Activated CD8-positive, alpha-beta T cell treated with anti-CD3 and anti-CD28 coated beads, Interleukin-2, amount 10 ng/mL, durations not matched to agents 7 days and 5 days (primary cell): ENCODE results near the gene DAPK2. TPM values are rescaled to one million over a fixed set of nuclear protein-coding genes. Genes with fewer than 3 reads are reported as not detected.

ENCODE experiments used
- ATAC-seq: fragments of 150-1000 bp; cut with Tn5 transposase; one replicate; pipeline ENCODE4 v1.10.0; 2021; ENCODE audit warnings: moderate library complexity
- CTCF ChIA-PET: fragments of 350-600 bp; sonication (Branson Sonifier 250); formaldehyde crosslinking; loops from one replicate; lab custom pipeline; 2021; ENCODE audit warnings: antibody characterized with exemption; lab: Charles Lee
- POLR2A ChIA-PET: fragments of 350-600 bp; sonication (Branson Sonifier 250); formaldehyde crosslinking; loops from one replicate; lab custom pipeline; 2021; ENCODE audit warnings: antibody characterized with exemption; lab: Charles Lee
- DNase-seq: peaks from one replicate; pipeline ENCODE4 v3.0.0-alpha.2; 2020
- H3K27ac Mint-ChIP-seq: one replicate; pipeline ENCODE4 v1.8.0; 2021; ENCODE audit warnings: mild to moderate bottlenecking, mixed read lengths
- H3K27me3 Mint-ChIP-seq: one replicate; pipeline ENCODE4 v1.8.0; 2021; ENCODE audit warnings: low read depth, mixed read lengths
- H3K36me3 Mint-ChIP-seq: one replicate; pipeline ENCODE4 v1.8.0; 2021; ENCODE audit warnings: low read depth, mixed read lengths
- H3K4me1 Mint-ChIP-seq: one replicate; pipeline ENCODE4 v1.8.0; 2021; ENCODE audit warnings: low read depth, mixed read lengths
- H3K4me3 Mint-ChIP-seq: one replicate; pipeline ENCODE4 v1.8.0; 2021; ENCODE audit warnings: mild to moderate bottlenecking, mixed read lengths
- H3K9me3 Mint-ChIP-seq: one replicate; pipeline ENCODE4 v1.8.0; 2022; ENCODE audit warnings: mixed read lengths; ENCODE audit not compliant: insufficient read depth
- total RNA-seq, 2 experiments: library from RNA; stranded (reverse); gene quantifications; one replicate each; pipeline ENCODE4 v1.2.3, GENCODE V29; 2021

Gene DAPK2
- total RNA-seq, 2 experiments from 2014 or later, result 1.3 to 1.5 TPM

GRCh38 chr15:64019764-64020163 lies 26.5 kb downstream of the DAPK2 start:
- Mint-ChIP-seq H3K4me1 (peaks cover 6% of the 10 kb centered on the region), H3K27ac (no peak overlapping the region), H3K4me3 (no peak overlapping the region), H3K27me3 (no peaks in the 10 kb centered on the region), H3K9me3 (no peaks in the 10 kb centered on the region), H3K36me3 (no peaks in the 10 kb centered on the region)
- ATAC-seq (no peak), DNase-seq (no peak)
- ChIA-PET POLR2A (interaction anchor here (0.8 kb wide), 1 partner anchor 9 kb away, joined by 3 read pairs; no protein-coding TSS in a partner anchor), CTCF (interaction anchor here (1.4 kb wide), 1 partner anchor 26 kb away, joined by 6 read pairs; the partner anchor contains the start of gene DAPK2)

DNA sequence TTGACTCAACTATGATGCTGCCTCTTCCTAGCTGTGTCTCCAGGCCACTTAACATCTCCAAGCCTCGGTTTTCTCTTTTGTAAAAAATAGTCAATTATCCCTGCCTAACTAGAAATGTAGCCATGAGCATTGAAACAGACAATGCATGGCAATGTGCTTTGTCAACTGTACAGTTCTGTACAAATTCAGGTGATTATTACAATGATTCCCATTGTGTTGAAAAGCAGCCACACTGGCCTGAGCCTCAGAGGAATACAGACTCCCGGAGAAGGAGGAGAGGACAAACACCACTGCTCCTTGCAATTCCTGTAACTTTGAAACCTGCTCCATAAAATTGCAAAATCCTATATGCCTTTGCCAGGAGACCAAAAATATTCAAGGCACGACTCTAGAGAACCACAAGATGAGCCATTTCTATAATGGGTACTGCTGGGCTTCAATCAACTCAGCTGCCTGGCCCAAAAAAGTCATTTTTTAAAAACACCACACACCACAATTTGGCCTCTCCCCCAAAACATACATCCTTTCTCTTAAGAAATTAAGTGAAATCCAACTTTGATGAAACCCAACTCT lies 28.6 kb downstream of the DAPK2 start:
- no peaks in the 10 kb centered on the region for H3K9me3 Mint-ChIP-seq
- peaks cover 5% of the 10 kb centered on the region for H3K4me1 Mint-ChIP-seq
- H3K27ac Mint-ChIP-seq, result no peak overlapping the region
- no peak overlapping the region for H3K4me3 Mint-ChIP-seq
- H3K36me3 Mint-ChIP-seq, result no peaks in the 10 kb centered on the region
- H3K27me3 Mint-ChIP-seq, result no peaks in the 10 kb centered on the region
- DNase-seq (no peak), ATAC-seq (no peak)
- ChIA-PET CTCF (no interaction called here), POLR2A (no interaction called here)

DNA sequence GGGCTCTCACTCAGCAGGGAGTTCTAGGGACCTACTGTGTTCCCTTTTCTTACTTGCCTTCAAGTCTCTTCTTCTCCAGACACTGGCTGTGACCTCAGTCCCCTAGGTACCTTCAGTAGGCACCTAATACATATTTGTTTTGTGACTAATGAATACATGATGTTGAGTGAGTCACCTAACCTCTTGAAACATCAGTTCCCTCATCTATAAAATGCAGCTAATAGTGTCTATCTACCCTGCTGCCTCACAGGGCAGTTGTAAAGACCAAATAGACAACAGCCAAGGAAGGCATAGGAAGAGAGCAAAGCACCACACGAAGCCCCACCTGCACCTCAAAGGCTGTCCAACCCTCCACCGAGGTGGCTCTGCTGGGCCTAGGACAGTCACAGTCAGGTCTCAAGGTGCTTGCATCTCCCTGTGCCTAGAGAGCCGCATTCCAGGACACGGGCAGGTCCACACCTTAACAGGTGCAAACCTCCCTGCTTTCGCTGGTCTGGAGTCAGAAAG lies 29.1 kb downstream of the DAPK2 start:
- Mint-ChIP-seq H3K27ac (no peak overlapping the region), H3K4me3 (no peak overlapping the region), H3K36me3 (no peaks in the 10 kb centered on the region), H3K4me1 (peaks cover 8% of the 10 kb centered on the region), H3K27me3 (no peaks in the 10 kb centered on the region), H3K9me3 (no peaks in the 10 kb centered on the region)
- ATAC-seq (no peak), DNase-seq (no peak)
- ChIA-PET CTCF (no interaction called here), POLR2A (no interaction called here)

DNA sequence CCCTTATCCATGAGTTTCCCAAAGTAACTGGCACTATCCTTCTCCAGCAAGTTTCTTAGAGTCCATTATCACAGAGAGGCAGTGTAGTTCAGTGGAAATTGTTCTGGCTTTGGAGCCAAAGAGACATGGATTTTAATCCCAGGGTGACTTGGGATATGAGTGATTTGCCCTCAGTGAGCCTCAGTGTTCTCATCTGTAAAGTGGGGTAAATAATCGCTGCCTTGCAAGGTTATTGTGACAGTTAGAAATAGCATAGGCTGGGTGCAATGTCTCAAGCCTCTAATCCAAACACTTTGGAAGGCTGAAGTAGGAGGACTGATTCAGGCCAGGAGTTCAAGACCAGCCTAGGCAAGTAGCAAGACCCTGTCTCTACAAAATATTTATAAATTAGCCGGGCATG lies 30.0 kb downstream of the DAPK2 start:
- Mint-ChIP-seq H3K27me3 (peaks cover 3% of the 10 kb centered on the region), H3K27ac (no peak overlapping the region), H3K9me3 (no peaks in the 10 kb centered on the region), H3K36me3 (no peaks in the 10 kb centered on the region), H3K4me1 (peaks cover 13% of the 10 kb centered on the region), H3K4me3 (no peak overlapping the region)
- no peak for DNase-seq
- POLR2A ChIA-PET, result no interaction called here
- CTCF ChIA-PET, result no interaction called here
- ATAC-seq, result no peak

DNA sequence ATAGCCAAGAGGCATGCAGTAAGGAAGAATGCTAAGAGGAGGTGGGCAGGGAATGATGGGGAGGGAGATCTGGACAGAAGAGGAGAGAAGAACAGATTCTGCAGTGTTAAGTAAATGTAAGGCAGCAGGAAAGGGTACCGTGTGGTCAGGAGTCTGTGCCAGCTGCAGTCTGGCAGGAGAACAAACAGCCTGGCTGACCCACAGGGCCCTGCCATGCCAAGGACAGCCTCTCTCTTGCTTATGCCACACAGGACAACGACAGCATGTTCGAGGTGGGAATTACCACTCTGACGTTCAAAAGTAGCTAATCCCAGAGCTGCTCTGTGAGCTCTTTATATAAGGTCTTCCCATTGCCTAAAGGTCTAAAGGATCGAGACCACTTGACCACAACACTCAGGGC lies 31.3 kb downstream of the DAPK2 start:
- DNase-seq (no peak), ATAC-seq (no peak)
- ChIA-PET POLR2A (no interaction called here), CTCF (no interaction called here)
- H3K4me1 Mint-ChIP-seq, result peaks cover 26% of the 10 kb centered on the region
- no peak overlapping the region for H3K4me3 Mint-ChIP-seq
- no peaks in the 10 kb centered on the region for H3K9me3 Mint-ChIP-seq
- no peak overlapping the region for H3K27ac Mint-ChIP-seq
- no peaks in the 10 kb centered on the region for H3K36me3 Mint-ChIP-seq
- peaks cover 3% of the 10 kb centered on the region for H3K27me3 Mint-ChIP-seq

- no peak overlapping the region for H3K27ac Mint-ChIP-seq
- CTCF ChIA-PET, result interaction anchor here (1.0 to 1.2 kb wide), 3 partner anchors 9 to 33 kb away, joined by 3 to 7 read pairs (median 5); partner anchors contain the start of gene DAPK2
- H3K27me3 Mint-ChIP-seq, result peaks cover 3% of the 10 kb centered on the region
- ATAC-seq (no peak), DNase-seq (no peak)
- H3K4me3 Mint-ChIP-seq, result no peak overlapping the region
- H3K4me1 Mint-ChIP-seq, result peaks cover 39% of the 10 kb centered on the region
- H3K9me3 Mint-ChIP-seq, result no peaks in the 10 kb centered on the region
- POLR2A ChIA-PET, result interaction anchor here (0.8 kb wide), 1 partner anchor 27 kb away, joined by 3 read pairs; no protein-coding TSS in a partner anchor
- no peaks in the 10 kb centered on the region for H3K36me3 Mint-ChIP-seq
Observed at GRCh38 chr15:64013179-64014062, 32.9 kb downstream of the DAPK2 start.

DNA sequence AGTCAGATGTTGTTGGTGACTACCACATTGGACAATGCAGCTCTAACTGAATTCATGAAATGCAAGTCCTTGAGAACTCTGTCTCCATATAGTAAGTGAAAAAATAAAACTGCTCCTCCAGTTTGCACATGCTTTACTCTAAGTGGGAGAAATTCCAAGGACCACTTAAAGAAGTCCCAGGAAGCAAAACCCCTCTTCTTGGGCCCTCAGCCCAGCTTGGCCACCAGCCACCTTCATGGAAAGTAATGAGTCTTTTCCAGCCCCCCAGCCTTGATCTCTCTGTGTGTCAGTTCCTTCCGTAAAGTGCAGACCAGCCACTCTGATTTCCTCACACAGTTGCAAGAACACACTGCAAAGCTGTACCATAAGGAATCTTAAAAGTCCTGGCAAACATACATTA lies 34.5 kb downstream of the DAPK2 start:
- POLR2A ChIA-PET, result interaction anchor here (1.4 to 1.8 kb wide), 2 partner anchors 8 to 119 kb away, joined by 3 to 6 read pairs; no protein-coding TSS in a partner anchor
- no peak for ATAC-seq
- no peak overlapping the region for H3K4me3 Mint-ChIP-seq
- no peak overlapping the region for H3K27ac Mint-ChIP-seq
- CTCF ChIA-PET, result interaction anchor here (1.0 to 5.2 kb wide), 13 partner anchors 10 to 402 kb away, joined by 3 to 63 read pairs (median 7); partner anchors contain the start of genes DAPK2 and HERC1
- no peaks in the 10 kb centered on the region for H3K36me3 Mint-ChIP-seq
- peaks cover 37% of the 10 kb centered on the region for H3K4me1 Mint-ChIP-seq
- DNase-seq, result no peak
- H3K9me3 Mint-ChIP-seq, result no peaks in the 10 kb centered on the region
- H3K27me3 Mint-ChIP-seq, result peaks cover 3% of the 10 kb centered on the region

- ChIA-PET POLR2A (interaction anchor here (0.7 to 1.8 kb wide), 7 partner anchors 9 to 178 kb away, joined by 3 to 6 read pairs (median 3); no protein-coding TSS in a partner anchor), CTCF (interaction anchor here (0.6 to 5.2 kb wide), 39 partner anchors 9 to 523 kb away, joined by 3 to 63 read pairs (median 5); partner anchors contain the start of genes DAPK2 and HERC1)
- ATAC-seq, result peak; percentile 100
- H3K27ac Mint-ChIP-seq, result peak overlapping the region; percentile 75
- H3K9me3 Mint-ChIP-seq, result no peaks in the 10 kb centered on the region
- peak; percentile 92 for DNase-seq
- peak overlapping the region; percentile 7 for H3K4me3 Mint-ChIP-seq
- H3K4me1 Mint-ChIP-seq, result peaks cover 37% of the 10 kb centered on the region
- H3K27me3 Mint-ChIP-seq, result peaks cover 5% of the 10 kb centered on the region
- no peaks in the 10 kb centered on the region for H3K36me3 Mint-ChIP-seq
Observed at GRCh38 chr15:64010719-64011118, 35.6 kb downstream of the DAPK2 start.

GRCh38 chr15:64009798-64010261 lies 36.5 kb downstream of the DAPK2 start:
- peaks cover 5% of the 10 kb centered on the region for H3K27me3 Mint-ChIP-seq
- peaks cover 37% of the 10 kb centered on the region for H3K4me1 Mint-ChIP-seq
- ChIA-PET CTCF (interaction anchor here (0.6 to 5.2 kb wide), 23 partner anchors 32 to 522 kb away, joined by 3 to 63 read pairs (median 6); partner anchors contain the start of gene DAPK2), POLR2A (interaction anchor here (0.7 to 1.0 kb wide), 2 partner anchors 84 to 463 kb away, joined by 3 read pairs; partner anchors contain the start of gene CIAO2A)
- no peaks in the 10 kb centered on the region for H3K9me3 Mint-ChIP-seq
- ATAC-seq (peak; percentile 17), DNase-seq (peak; percentile 40)
- peak overlapping the region; percentile 48 for H3K27ac Mint-ChIP-seq
- no peaks in the 10 kb centered on the region for H3K36me3 Mint-ChIP-seq
- no peak overlapping the region for H3K4me3 Mint-ChIP-seq

DNA sequence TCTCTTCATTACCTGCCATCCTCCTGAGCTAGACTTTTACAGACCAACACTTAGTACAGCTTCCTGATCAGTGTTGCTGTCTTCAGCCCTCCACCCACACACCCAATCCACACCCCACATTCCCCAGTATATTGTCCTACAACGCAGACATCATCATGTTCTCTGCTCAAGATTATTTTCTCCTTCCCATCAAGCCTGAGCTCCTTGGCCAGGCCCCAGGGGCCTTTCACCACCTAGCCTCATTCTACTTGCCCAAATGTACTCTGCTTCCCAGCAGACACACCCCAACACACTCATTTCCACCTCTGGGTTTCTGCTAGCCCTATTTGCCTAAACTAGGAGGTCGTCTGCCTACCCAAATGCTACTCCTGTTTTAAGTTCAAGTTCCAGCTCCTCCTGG lies 37.0 kb downstream of the DAPK2 start:
- H3K27me3 Mint-ChIP-seq, result peaks cover 5% of the 10 kb centered on the region
- no peaks in the 10 kb centered on the region for H3K36me3 Mint-ChIP-seq
- ChIA-PET POLR2A (interaction anchor here (0.7 to 1.0 kb wide), 2 partner anchors 85 to 462 kb away, joined by 3 read pairs; partner anchors contain the start of gene CIAO2A), CTCF (interaction anchor here (0.8 to 5.2 kb wide), 13 partner anchors 36 to 409 kb away, joined by 3 to 63 read pairs (median 8); partner anchors contain the start of gene DAPK2)
- no peak overlapping the region for H3K4me3 Mint-ChIP-seq
- peak overlapping the region; percentile 48 for H3K27ac Mint-ChIP-seq
- ATAC-seq, result no peak
- no peaks in the 10 kb centered on the region for H3K9me3 Mint-ChIP-seq
- peaks cover 38% of the 10 kb centered on the region for H3K4me1 Mint-ChIP-seq
- no peak for DNase-seq

- H3K27ac Mint-ChIP-seq, result no peak overlapping the region
- no peaks in the 10 kb centered on the region for H3K9me3 Mint-ChIP-seq
- H3K27me3 Mint-ChIP-seq, result peaks cover 5% of the 10 kb centered on the region
- no peak overlapping the region for H3K4me3 Mint-ChIP-seq
- DNase-seq (no peak), ATAC-seq (no peak)
- ChIA-PET POLR2A (no interaction called here), CTCF (interaction anchor here (1.4 to 5.2 kb wide), 6 partner anchors 37 to 398 kb away, joined by 8 to 63 read pairs (median 11); partner anchors contain the start of gene DAPK2)
- no peaks in the 10 kb centered on the region for H3K36me3 Mint-ChIP-seq
- peaks cover 44% of the 10 kb centered on the region for H3K4me1 Mint-ChIP-seq
Observed at GRCh38 chr15:64008177-64008576, 38.1 kb downstream of the DAPK2 start.
